ENCODE measurements around the gene TIMM10.
A peak's percentile ranks its signal among the peaks of the same experiment; 100 is the strongest.
"Not testable (repeated sequence)": the region's sequence is repeated elsewhere in the genome, so short reads cannot be mapped to it uniquely, and the experiment has no call there.

TIMM10 gene

DNA sequence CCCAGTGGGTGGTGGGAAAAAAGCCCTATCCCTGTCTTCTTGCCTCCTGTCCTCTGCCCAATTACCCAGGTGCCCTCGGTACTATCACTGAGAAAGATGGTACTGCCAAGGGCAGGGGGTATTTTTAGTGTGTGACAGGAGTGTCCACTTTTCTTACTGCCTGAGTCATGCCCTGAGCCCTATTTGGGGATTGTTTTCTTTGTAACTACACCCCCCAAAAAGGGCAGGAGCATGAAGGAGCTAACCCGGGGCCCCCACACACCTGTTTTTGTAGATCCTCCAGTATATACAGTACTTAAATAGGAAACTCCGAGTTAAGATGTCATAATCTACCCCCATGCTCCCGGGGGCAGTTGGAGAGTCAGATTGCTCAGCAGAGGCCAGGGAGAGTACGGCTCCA, 10.6 kb upstream of the TIMM10 start:
- DNase-seq: no peak

DNA sequence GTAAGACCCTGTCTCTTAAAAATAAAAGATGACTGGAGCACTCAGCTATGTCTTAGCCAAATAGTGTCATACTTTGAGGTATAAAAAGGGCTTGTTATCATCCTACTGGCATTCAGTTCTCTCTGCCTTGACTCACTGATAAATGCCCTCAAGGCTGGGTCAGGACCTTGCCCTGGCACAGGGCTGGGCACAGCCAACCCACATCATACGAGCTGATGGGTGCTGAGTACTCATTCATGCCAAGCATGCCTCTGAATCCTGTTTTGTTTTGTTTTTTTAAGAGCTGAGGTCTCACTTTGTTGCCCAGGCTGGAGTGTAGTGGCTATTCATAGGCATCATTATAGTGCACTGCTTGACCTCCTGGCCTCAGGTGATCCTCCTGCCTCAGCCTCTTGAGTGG, 8.8 kb upstream of the TIMM10 start:
- no peak for DNase-seq

DNA sequence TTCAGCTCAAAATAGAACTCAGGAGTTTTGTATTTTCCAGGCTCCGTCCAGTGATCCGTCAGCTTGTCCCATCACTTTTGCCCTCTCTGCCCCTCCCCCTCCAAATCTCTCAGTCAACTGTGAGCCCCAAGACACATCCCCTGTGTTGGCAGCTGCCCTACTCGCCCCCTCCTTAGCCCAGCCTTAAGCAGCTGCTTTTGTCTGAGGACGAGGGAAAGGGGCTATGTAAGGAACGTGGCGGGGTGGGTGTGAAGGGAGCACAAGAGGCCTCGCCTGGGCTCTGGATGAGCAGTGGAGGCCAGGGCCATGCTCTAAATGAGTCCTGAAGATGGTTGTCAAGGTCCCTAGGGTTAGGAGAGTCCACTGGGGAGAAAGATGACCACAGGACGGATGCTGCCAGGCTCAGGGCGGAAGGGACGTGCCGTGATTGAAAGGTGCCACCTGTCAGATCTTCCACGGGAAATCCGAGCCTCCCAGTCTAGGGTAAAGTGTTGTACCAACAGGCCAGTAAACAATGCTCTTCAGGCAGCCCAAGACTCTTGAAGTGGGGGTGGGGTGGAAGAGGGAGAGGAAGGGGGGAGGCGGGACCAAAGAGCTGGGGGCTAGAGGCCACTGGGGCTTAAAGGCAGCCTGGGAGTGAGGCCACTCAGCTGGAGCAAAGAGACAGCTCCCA, 6.5 kb upstream of the TIMM10 start, which contains the start of gene SMTNL1:
Gene SMTNL1 (plus strand): TSS at position 649 of the 673 bp plus-strand sequence. CDS start 5,048 bp downstream, outside the sequence.
- no peak for DNase-seq

DNA sequence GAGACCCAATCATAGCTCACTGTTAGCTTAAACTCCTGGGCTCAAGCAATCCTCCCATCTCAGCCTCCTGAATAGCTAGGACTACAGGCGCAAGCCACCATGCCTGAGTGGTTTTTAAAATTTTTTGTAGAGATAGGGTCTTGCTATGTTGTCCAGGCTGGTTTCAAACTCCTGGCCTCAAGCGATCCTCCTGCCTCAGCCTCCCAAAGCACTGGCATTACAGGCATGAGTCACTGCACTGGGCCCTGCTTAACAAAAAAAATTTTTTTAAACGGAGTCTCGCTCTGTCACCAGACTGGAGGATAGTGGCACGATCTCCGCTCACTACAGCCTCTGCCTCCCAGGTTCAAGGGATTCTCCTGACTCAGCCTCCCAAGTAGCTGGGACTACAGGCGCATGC, 3.9 kb upstream of the TIMM10 start:
- not testable (repeated sequence) for DNase-seq

DNA sequence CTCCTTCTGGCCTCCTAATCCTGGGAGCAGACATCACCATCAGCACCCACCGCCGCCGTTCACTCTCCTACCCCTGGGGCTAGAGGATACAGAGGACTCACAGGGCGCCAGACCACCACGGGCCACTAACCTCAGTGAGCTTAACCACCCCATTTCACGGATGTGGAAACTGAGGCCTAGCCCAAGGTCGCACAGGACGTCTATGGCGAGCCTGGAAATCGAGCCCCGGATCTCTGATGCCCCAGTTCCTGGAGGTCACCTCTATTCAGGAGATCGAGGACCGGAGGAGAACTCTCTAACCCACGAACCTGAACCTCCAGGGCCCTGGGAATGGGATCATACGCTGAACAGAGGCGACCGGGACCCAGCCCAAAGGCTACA, 349 bp downstream of the TIMM10 start:
- no peak for DNase-seq

DNA sequence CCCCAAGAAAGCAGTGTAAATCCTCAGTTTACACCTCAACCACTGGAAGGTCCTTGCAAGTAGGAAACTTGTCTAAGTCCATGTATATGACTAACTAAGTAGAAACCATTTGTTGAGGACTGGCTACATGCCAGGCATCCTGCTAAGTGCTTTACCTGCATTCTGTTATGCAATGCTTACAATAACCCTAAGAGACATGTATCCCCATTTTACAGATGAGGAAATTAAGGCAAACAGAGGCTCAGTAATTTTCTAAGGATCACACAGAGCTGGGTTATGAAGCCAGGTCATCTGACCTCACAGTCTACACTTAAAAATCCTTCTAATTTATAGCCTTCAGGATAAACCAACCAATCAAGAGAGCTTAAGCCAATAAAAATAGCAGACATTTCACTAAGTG, 1.5 kb downstream of the TIMM10 start:
- no peak for DNase-seq

DNA sequence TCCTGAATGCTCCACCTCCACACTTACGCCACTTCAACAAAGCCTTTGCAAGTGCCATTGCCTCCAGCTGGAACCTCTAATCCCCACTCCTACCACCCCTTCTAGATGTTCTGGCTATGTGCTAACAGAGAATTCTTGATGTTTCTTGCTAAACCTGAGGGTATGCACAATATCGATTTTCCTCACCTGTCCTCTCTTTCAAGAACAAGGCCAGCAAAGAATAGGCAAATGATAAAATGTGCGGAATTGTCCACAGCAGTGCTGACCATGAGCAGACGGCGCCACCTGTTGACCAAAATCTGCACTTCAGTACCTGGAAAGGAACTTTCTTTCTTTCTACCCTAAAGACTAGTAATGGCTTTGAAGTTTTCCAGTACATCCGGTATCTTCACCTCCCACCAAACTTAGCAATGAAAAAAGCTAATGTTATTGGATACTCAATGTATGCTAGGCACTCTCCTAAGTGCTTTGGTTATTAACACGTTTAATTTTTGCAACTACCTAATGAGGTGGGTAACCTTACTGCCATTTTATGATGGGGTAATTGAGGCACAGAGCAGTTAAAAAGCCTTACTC, 3.4 kb downstream of the TIMM10 start:
- peak; percentile 33 for DNase-seq

DNA sequence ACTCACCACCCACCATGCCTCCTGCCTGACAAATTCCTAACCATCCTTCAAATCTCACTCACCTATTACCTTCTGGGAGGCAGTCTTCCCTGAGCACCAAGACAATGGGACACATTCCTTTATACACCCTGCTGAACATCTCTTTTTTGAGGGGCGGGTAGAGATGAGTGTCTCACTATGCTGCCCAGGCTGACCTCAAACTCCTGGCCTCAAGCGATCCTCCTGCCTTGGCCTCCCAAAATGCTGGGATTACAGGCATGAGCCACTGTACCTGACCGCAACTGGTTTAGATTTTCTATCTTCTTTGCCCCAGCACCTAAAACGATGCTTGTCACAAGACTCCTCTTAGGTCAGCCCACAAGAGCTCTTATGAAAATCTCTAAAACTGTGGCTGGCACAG, 7.1 kb downstream of the TIMM10 start:
- DNase-seq: no peak

DNA sequence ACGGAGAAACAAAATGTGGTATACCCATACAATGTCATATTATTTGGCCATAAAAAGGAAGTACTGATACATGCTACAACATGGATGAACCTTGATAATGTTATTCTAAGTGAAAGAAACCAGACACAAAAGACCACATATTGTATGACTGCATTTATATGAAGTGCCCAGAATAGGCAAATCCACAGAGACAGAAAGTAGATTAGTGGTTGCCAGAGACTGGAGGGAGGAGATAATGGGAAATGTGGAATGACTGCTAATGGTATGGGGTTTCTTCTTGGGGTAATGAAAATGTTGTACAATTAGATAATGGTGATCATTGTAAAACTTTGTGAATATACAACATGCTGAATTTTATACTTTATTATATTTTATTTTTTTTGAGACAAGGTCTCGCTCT, 9.4 kb downstream of the TIMM10 start:
- no peak for DNase-seq

DNA sequence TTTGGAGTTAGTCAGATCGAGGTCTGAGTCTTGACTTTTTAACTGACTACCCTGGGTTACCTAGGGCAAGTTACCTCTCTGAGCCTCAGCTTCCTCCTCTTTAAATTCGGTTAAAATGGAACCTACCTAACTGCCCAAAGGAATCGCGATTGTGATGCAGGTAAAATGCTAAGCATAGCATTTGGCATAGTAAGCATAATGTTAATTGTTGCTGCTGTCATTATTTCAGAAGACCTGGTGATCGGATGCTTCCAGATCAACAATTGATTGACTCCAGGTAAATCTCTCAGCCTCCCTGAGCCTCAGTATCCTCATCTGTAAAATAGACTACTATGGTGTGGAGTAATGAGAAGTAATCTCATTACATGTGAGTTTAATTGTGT, 14.5 kb downstream of the TIMM10 start:
- no peak for DNase-seq

DNA sequence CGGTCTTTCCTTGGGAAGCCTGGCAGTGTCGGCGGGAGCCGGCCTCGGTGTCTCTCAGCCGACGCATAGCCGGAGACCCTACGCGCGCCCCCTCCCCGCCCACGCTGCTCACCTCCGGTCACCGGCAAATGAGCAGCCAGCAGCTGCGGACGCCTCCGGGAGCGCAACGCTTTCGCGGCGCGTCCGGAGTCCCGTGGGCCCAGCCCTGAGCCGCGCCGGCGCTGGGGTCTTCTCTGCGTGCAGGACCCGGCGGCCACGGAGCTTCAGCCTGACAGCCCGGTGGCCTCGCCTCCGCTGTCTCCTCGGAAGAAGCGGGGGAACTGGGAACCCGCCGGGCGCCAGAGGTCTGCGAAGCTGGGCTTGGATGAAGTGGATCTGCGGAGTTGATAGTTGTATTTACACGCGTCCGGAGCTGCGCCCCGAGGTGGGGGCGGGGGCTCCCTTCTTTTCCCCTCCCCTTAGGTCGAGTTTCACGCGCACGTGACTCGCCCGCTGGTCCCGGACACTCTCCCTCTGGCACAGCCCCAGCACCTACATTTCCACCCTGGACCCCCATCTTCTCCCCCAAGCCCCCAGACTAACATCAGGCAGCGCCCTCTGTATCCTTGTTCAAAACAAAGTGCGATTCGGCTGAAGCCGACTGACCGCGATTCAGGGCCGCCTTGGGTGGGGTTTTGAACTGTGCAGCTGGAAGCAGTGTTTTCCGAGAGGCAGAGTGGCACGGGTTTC, 15.1 kb downstream of the TIMM10 start, which contains the start of gene SLC43A1:
Gene SLC43A1 (minus strand): TSS at position 371 of the 729 bp plus-strand sequence. CDS start 1,591 bp downstream, outside the sequence.
- no peak for DNase-seq

DNA sequence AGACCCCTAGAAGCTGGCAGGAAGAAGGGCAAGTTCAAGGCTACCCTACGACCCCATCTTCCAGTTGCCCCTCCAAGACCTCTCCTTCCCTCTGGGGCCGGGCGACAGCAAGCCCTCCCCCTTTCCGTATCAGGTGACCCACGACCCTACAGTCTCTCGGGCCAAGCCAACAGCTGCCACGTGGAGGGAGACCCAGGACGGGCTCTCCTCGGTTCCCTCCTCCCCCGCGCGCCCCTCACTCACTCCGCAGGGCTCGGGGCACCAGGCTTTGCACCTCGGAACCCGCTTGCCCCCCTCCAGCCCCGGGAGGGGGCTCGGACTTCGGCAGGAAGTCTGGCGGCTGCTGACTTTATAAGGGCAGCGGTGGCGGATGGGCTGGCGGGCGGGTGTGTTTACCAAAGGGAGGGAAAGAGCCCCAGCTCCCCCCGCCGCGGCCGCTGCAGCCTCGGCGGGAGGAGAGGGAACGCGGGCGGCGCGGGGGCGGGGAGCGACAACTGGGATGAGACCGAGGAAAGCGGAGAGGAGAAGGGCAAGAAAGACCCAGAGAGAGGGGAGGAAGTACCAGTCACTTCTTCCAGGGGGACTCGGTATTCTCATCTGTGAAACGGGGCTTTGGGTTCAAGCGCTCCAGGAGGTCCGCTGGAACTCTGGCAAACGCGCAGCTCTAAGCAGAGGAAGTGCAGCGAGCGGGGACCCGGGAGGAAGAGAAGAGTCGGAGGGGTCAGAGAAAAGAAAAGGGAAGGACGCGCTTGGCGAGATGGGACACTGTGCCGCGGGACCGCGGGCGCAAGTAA, 15.8 kb downstream of the TIMM10 start:
- DNase-seq: peak; percentile 10

DNA sequence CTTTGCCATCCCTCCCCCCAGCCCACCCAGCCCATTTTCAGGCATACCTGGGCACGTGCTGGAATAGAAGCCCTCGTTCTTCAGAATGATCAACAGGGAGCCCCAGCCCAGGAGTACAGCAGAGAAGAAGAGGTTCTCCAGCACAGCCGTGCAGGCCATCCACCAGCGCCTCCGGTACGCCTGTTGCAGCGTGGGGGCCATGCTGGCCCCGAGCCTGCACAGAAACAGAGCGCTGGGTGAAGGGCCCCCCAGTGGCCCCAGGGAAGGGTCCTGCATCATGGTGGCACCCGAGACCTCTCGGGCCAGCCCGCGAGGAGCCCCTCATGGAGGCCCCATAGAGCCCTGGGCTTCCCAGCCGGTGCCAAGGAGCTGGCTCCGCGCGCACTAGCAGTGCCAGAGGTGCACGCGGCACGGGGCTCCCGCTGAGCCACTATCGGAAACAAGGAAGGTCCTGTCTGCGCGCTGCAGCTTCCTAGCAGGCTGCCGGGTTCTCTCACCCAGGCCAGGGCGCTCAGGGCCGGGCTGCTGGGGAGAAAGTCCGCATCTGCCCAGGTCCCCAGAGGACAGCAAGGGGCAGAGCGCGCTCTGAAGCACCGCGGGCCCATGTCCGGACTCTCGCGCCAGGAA, 16.5 kb downstream of the TIMM10 start:
- peak; percentile 16 for DNase-seq

DNA sequence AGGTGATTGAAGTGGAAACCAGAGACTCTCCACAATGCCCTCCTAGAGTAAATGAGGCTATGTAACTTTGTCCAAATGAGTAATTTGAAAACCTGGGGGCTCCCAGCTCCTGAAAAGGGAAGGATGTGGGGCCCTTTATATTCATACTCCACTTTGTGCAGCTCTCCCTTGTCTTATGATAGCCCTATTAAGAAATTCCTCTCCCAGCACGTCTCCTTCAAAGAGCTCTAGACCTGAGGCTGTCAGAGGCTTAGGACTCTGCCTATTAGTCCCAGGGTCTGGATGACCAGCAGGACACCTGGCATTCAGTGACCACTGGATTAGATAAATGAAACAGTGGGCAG, 17.1 kb downstream of the TIMM10 start:
- DNase-seq: no peak

DNA sequence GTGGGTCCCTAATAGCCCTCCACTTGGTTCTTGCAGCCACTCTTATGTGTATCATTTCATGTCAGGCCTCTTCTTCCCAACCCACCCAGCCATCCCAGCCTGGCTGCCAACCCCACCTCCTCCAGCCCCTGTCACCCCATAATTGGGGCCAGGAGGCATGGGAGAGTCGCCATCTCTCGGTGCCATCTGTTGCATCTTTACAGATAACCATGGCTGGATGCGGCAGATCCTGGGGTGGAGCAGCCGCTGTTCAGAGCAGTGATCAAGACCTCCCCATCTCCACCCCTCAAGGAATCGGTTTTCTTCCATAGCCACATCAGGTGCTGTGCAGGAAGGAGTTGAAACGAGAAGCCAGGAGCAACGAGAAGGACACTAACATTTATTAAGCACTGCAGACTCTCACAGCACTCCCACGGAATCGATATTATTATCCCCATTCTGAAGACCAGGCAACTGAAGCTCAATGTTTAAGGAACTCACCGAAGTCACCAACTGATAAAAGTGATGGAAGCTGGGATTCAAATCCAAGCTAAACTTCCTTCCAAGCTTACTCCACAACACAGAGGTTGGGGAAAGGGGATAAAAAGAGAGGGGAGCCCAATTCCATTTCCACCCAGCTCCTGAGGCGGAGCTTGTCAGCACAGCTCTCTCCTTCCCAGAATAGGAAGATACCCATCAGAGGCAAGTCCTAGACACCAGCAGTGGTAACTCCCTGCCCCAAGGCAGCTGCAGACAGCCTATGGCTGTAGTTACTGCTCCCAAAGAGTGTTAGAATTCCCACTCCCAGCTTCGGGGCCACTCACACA, 17.7 kb downstream of the TIMM10 start:
- DNase-seq: no peak

DNA sequence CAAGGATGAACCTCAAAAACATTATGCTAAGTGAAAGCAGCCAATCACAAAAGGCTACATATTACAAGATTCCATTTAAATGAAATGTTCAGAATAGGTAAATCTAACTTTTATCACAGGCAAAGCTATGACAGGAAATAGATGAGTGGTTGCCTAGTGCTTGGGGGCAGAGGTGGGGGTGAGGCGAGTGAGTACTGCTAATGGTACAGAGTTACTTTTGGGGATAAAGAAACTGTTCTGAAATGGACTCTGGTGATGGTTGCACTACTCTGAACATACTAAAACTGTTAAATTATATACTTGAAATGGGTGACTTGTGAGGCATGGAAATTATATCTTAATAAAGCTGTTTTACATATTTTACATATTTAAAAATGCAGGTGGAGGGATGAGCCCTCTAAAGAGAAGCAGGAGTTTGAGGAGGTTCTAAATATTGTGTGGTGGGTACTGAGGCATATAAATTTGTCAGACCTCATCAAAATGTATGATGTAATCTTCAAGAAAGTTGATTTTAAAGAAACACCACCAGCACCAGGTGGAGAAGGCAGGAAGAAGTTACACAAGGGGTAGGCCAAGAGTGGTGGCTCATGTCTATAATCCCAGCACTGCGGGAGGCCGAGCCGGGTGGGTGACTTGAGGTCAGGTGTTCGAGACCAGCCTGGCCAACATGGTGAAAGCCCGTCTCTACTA, 18.7 kb downstream of the TIMM10 start:
- no peak for DNase-seq

DNA sequence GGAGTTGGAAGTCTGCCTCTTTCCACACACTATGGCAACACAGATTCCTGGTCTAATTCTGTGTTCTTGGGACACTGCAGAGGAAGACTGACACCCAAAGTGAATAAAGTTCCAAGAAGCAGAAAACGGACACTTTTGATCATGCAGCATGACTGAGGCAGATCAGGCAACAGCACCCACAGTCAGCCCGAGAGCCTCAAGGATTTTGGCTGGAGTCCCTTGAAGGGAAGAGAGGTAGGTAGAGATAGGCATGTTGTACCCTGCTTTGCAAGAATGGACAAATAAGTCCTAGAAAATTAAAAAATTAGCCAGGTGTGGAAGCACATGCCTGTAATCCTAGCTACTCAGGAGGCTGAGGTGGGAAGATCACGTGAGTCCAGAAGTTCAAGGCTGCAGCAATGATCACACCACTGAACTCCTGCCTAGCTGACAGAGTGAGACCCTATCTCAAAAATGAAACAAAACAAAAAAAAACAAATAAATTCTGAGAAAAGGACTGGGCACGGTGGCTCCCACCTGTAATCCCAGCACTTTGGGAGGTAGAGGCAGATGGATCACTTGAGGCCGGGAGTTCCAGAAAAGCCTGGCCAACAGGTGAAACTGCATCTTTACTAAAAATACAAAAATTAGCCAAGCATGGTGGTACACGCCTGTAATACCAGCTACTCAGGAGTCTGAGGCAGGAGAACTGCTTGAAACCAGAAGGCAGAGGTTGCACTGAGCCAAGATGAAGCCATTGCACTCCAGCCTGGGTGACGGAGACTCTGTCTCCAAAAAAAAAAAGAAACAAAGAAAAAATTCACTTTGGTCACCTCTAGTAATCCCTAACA, 22.0 kb downstream of the TIMM10 start:
- no peak for DNase-seq

DNA sequence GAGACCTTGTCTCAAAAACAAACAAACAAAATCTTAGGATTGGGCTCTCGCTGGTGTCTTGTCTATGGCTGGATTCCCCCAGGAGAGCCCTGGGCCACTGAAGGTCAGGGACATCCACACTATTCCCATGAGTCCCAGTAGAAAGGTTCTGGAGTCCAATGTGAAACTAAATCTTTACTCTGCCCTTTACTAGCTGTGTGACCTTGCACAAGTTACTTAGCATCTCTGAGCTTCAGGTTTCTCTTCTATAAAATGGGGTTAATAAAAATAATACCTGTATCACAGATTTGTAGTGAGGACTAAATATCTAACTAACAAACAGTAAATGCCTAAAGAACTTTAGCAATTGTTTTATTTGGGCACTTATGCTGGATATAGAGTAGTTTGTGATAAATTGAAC, 24.0 kb downstream of the TIMM10 start:
- no peak for DNase-seq

DNA sequence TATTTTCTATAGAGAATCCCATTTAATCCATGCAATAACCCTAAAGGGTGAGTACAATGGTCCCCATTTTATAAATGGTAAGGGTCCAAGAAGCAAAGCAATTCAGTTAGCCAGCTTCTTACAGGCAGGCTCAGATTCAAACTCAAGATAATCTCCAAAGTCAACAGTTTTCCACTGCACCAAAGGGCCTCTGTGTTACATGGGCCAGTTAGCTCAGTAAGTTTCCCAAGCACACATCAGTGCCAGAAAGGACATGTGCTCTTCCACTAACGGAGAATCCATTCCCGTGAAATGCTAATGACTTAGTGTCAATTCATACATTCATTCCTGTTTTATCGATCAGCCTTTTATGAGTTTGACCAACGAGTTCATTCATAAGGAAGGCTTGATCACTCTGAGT, 26.0 kb downstream of the TIMM10 start:
- no peak for DNase-seq

DNA sequence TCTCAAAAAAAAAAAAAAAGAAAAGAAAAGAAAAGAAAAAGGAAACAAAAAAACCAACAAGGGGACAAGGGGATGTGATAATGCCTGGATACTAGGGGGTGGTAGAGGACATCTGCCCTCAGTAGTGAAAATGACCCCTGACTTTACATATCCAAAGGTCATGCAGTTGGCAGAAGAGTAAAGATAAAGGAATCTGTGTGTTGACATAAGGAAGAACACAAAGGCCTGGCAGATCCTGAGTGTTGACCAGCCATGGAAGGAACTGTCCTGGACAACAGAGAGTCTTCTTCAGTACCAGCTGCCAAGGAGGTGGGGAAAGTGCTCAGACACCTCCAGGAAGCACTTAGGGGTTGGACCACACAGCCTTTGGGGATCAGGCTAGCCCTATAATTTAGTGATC, 27.7 kb downstream of the TIMM10 start:
- DNase-seq: no peak

DNA sequence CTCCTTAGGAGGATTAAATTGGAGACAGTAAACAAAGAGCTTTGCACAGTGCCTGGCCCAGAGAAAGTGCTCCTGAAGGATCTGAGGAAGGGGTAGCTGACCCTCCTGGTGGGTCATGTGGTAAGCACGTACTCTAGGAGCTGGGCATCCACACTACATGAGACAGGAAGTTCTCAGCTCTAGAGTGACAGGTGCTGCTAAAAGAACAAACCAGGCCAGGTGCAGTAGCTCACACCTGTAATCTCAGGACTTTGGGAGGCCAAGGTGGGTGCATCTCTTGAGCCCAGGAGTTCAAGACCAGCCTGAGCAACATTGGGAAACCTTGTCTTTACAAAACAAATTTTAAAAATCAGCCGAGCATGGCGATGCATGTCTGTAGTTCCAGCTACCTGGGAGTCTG, 28.2 kb downstream of the TIMM10 start:
- no peak for DNase-seq
